KMS-11 (cell line): ENCODE results near the gene CPED1.

ENCODE experiments used
- H2AFZ ChIP-seq: fragments of 200-600 bp; sonication (generic); 2 replicates; pipeline ENCODE4 v1.6.1; 2016; ENCODE audit warnings: antibody characterized with exemption, mixed run types, low read depth
- H3K27ac ChIP-seq: fragments of 200-600 bp; sonication (generic); 2 replicates; pipeline ENCODE4 v1.6.1; 2016; ENCODE audit warnings: mild to moderate bottlenecking, mixed run types
- H3K27me3 ChIP-seq: fragments of 200-600 bp; sonication (generic); 2 replicates; pipeline ENCODE4 v1.6.1; 2017; ENCODE audit warnings: mild to moderate bottlenecking, low read depth, mixed run types, moderate library complexity; ENCODE audit not compliant: insufficient read depth
- H3K36me3 ChIP-seq: fragments of 200-600 bp; sonication (generic); 2 replicates; pipeline ENCODE4 v1.6.1; 2017; ENCODE audit warnings: mild to moderate bottlenecking, mixed run types; ENCODE audit not compliant: insufficient read depth
- H3K4me1 ChIP-seq: fragments of 200-600 bp; sonication (generic); 2 replicates; pipeline ENCODE4 v1.6.1; 2016; ENCODE audit warnings: mild to moderate bottlenecking, low read depth, mixed run types; ENCODE audit not compliant: poor library complexity, severe bottlenecking
- H3K4me2 ChIP-seq: fragments of 200-600 bp; sonication (generic); 2 replicates; pipeline ENCODE4 v1.7.0; 2016; ENCODE audit warnings: mild to moderate bottlenecking, mixed run types
- H3K4me3 ChIP-seq: fragments of 200-600 bp; sonication (generic); IDR thresholded peaks from 2 replicates; pipeline ENCODE4 v1.6.1; 2017; ENCODE audit warnings: low read depth, low read length, mixed read lengths; ENCODE audit not compliant: insufficient read depth
- H3K79me2 ChIP-seq: fragments of 200-600 bp; sonication (generic); 2 replicates; pipeline ENCODE4 v1.6.1; 2016; ENCODE audit warnings: low read depth, mixed run types; ENCODE audit not compliant: insufficient read depth
- H3K9ac ChIP-seq: fragments of 200-600 bp; sonication (generic); 2 replicates; pipeline ENCODE4 v1.6.1; 2016; ENCODE audit warnings: mild to moderate bottlenecking, mixed run types
- H4K20me1 ChIP-seq: fragments of 200-600 bp; sonication (generic); 2 replicates; pipeline ENCODE4 v1.6.1; 2016; ENCODE audit warnings: mild to moderate bottlenecking, mixed run types; ENCODE audit not compliant: insufficient read depth
- CTCF ChIP-seq: fragments of 200-600 bp; sonication (generic); conservative IDR thresholded peaks from 2 replicates; pipeline ENCODE4 v1.6.1; 2017; ENCODE audit warnings: low read depth, mild to moderate bottlenecking, antibody characterized with exemption, low read length, moderate library complexity, mixed read lengths

The CPED1 gene

GRCh38 chr7:121006711-121007315, 18.3 kb downstream of the CPED1 start:
- Histone ChIP-seq H3K36me3 (no peaks in the 10 kb centered on the region), H3K27ac (no peak overlapping the region), H3K79me2 (no peaks in the 10 kb centered on the region), H3K4me3 (no peak overlapping the region), H3K9ac (no peak overlapping the region), H3K4me1 (no peaks in the 10 kb centered on the region), H2AFZ (no peak overlapping the region), H3K4me2 (no peak overlapping the region), H3K27me3 (no peaks in the 10 kb centered on the region), H4K20me1 (no peaks in the 10 kb centered on the region)
- no peak for TF ChIP-seq CTCF

GRCh38 chr7:121008816-121009215, 20.3 kb downstream of the CPED1 start:
- Histone ChIP-seq H3K27ac (no peak overlapping the region), H3K4me3 (no peak overlapping the region), H3K9ac (no peak overlapping the region), H3K4me2 (no peak overlapping the region), H2AFZ (no peak overlapping the region), H3K27me3 (no peaks in the 10 kb centered on the region), H3K79me2 (no peaks in the 10 kb centered on the region), H3K36me3 (no peaks in the 10 kb centered on the region), H3K4me1 (no peaks in the 10 kb centered on the region), H4K20me1 (no peaks in the 10 kb centered on the region)
- TF ChIP-seq CTCF, result no peak

GRCh38 chr7:121011401-121011800, 22.9 kb downstream of the CPED1 start:
- Histone ChIP-seq H3K4me1 (no peaks in the 10 kb centered on the region), H3K9ac (no peak overlapping the region), H3K4me2 (no peak overlapping the region)

GRCh38 chr7:121012170-121012874, 23.8 kb downstream of the CPED1 start:
- H3K4me3 ChIP-seq, result no peak overlapping the region
- no peaks in the 10 kb centered on the region for H3K36me3 ChIP-seq
- no peaks in the 10 kb centered on the region for H3K4me1 ChIP-seq
- H3K4me2 ChIP-seq, result no peak overlapping the region
- TF ChIP-seq CTCF, result no peak
- H3K79me2 ChIP-seq, result no peaks in the 10 kb centered on the region
- H3K27ac ChIP-seq, result no peak overlapping the region
- no peak overlapping the region for H2AFZ ChIP-seq
- no peaks in the 10 kb centered on the region for H4K20me1 ChIP-seq
- H3K9ac ChIP-seq, result no peak overlapping the region
- H3K27me3 ChIP-seq, result no peaks in the 10 kb centered on the region

More at GRCh38 chr7:121011401-121011800, 22.9 kb downstream of the CPED1 start:
- TF ChIP-seq CTCF, result no peak
- Histone ChIP-seq H3K27me3 (no peaks in the 10 kb centered on the region), H3K36me3 (no peaks in the 10 kb centered on the region), H4K20me1 (no peaks in the 10 kb centered on the region), H2AFZ (no peak overlapping the region), H3K79me2 (no peaks in the 10 kb centered on the region), H3K4me3 (no peak overlapping the region), H3K27ac (no peak overlapping the region)
